ENCODE data around the gene NADK.
"Not testable (repeated sequence)": the region's sequence is repeated elsewhere in the genome, so short reads cannot be mapped to it uniquely, and the experiment has no call there.

Gene NADK

DNA sequence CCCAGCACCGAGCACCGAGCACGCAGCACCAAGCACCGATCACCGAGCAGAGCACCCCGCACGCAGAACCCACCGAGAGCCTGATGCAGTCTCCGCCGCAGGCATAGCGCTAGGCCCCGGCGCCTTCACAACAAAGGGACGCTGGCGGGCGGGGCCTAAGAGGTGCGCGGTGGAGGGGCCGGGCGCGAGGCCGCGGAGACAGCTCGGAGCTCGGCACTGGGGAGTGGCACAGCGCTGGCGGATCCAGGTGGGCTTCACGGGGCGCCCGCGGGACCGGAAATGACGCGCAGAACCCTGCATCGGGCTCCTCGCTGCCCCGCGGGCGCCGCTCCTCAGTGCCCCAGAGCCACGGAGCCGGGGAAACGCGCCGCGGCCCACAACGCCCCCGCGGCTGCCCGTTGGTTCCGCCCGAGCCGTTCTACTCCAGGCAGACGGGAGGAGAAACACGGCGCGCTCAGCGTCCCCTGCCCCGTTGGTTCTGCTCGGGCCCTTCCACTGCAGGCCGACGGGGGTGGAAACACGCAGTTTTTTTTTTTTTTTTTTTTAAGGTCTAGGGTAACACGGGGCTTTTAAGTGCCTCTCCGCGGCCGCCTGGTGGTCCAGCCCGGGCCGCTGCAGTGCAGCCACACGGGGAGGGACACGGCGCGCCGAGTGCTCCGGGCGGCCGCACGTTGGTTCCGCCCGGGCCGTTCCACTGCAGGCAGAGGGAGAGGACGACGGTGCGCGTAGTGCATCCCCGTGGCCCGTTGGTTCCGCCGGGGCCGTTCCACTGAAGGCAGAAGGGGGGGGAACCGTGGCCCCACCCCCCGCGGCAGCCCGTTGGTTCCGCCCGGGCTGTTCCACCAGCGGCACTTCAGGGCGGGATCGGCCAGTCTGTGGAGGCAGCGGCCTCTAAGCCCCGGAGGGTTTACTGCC, 32.4 kb downstream of the NADK start:
- DNase-seq = peak; percentile 87 to 89

DNA sequence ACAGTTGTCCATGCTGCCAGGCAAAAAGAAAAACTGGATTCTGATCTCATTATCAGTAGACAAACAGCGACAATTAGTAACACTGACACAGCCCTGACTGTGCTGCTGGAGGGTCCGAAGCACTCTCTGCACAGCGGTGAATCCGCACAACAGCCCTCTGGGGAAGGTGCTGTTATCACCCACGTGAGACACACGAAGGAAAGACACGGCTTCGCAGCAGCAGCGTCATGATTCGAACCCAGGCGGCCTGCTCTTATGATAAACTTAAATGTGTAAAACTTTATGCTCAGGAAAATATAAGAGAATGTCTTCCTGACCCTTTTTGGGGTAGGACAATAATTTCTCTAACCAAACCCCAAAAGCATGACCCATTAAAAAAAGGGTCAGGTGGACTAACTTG, 35.7 kb downstream of the NADK start:
- DNase-seq = not testable (repeated sequence)

DNA sequence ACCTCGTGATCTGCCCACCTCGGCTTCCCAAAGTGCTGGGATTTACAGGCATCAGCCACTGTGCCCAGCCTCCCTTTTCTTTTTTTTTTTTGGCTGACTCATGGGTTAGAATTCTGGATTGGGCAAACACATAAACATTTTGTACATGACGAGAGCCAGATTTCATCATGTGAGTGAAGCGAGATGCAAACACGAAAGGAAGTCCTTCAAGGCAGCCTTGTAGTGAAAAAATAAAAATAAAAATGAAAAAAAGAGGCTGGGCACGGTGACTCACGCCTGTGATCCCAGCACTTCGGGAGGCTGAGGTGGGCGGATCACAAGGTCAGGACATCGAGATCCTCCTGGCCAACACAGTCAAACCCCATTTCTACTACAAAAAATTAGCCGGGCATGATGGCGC, 37.3 kb downstream of the NADK start:
- not testable (repeated sequence) for DNase-seq

DNA sequence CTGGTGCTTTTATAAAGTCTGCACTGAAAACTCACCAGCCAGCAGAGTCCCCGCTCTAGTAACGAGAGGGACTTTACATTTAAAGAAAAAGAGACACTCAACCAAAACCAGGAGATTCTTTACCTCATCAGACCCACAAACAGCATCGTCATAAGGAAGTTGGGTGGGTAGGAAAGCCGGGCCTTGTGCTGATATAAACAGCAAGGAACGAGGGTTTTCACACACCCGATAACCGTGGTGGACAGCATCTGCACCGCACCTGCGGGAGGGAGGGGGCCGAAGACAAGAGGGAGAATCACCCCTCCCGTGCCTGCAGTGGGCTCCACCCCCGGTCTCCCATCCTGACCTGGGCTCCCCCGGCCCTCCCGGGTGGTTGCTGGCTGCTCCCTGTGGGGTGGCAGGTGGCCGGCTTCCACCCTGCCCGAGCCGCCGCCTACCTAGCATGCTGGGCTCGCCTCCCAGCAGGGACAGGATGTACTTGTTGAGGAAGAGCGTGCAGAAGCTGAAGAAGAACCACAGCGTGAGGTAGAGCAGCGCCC, 39.4 kb downstream of the NADK start:
- not testable (repeated sequence) for DNase-seq

DNA sequence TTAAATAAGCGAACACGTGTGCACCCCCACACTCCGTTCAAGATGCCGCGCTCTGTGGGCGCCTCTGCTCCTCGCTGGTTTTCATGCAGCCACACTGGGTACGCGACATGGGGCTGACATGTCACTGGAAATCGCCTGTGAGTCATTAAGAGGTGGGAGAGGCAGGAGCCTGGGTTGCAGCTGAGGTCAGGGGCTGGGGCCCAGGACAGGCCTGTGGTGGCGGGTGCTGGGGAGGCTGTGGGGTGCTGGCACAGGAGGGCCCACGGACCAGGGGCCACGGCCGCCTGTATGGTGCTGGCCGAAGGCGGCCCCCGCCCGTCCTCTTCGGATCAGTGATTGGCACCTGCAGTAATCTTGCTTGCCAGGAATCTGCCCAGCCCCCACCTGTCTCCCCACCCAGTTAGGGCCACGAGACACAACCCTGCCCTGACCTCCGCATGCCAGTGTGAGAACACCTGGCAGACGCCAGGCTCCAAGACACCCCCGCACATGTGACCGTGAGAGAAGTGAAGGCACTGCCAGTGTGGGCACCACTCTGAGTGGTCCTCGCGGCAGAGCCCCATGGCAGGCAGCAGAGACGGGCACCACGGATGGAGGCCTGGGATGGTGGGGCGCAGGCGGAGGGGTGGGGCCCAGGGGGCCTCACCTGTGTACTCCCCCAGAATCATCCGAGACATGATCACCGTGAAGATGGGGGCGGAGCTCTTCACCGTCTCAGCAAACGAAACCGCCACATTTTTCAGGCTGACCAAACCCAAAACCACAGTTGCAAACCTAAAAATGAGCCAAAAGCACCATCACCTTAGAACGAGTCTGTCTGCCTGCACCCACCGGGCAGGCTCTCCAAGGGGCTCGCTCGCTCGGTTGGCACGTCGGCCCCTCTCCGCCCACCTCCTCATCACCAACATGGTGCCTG, 40.3 kb downstream of the NADK start:
- DNase-seq = not testable (repeated sequence)

DNA sequence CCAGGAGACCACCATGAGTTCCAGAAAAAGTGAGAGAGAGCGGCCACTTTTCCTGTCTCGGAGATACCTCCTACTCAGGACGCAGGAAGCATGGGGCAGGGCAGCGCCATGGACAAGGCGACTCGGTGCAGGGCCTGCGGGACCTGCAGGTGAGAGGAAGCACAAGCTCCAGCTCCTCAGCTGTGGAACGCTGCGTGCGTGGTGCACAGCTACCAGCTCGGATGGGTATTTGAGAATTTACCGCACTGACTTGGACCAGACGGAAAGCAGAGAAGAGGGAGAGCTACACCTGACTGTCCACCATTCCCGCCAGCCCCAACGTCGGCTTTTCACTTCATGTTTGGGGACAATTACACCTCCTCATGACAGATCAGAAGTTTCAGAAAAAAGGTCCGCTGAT, 45.9 kb downstream of the NADK start:
- DNase-seq = no peak

DNA sequence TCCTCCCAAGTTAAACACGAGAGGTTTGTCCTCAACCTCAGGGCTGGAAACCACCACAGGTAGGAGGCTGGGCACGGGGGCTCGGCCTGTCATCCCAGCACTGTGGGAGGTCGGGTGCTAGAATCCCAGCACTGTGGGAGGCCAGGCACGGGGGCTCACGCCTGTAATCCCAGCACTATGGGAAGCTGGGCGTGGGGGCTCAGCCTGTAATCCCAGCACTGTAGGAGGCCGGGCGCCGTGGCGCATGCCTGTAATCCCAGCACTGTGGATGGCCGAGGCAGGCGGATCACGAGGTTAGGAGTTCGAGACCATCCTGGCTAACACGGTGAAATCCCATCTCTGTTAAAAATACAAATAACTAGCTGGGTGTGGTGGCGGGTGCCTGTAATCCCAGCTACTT, 47.4 kb downstream of the NADK start:
- no peak for DNase-seq

DNA sequence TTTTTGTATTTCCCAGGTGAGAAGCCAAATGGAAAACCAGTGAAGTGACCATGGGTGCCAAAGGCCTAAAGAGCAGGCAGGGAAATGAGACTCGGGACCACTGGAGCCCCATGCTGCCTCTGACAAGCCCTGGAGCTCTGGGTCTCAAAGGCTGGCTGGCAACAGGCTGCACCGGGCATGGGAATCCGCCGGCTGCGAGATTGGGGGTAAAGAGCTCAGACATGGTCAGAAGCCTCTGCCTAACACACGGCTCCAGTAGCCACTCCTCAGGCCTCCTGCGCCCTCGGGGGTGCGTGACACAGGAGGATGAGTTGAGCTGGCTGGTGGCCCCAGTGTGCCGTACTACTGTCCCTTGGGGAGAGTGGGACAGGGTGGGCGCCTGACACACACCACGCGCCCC, 48.0 kb downstream of the NADK start:
- not testable (repeated sequence) for DNase-seq

DNA sequence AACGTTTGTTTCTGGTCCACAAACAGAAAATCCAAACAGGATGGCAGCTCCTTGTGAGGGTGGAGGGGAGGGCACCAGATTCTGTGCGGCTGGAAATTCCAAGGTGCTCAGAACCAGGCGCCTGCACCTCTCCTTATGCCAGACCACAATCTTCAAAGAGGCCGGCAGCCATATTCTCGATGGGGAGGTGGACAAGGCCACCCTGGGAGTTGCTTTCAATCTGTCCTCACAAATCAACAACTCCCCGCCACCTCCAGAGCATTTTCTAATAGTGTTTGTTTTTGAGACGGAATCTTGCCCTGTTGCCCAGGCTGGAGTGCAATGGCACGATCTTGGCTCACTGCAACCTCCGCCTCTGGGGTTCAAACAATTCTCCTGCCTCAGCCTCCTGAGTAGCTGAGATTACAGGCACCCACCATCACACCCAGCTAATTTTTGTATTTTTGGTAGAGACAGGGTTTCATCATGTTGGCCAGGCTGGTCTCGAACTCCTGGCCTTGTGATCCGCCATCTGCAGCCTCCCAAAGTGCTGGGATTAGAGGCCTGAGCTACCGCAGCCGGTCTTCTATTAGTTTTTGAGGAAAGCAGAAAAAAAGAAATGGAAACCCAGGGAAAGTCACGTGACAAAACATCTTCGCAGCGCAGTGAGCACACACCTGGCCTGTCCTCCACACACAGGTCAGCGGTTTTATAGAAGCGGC, 49.0 kb downstream of the NADK start:
- not testable (repeated sequence) for DNase-seq

DNA sequence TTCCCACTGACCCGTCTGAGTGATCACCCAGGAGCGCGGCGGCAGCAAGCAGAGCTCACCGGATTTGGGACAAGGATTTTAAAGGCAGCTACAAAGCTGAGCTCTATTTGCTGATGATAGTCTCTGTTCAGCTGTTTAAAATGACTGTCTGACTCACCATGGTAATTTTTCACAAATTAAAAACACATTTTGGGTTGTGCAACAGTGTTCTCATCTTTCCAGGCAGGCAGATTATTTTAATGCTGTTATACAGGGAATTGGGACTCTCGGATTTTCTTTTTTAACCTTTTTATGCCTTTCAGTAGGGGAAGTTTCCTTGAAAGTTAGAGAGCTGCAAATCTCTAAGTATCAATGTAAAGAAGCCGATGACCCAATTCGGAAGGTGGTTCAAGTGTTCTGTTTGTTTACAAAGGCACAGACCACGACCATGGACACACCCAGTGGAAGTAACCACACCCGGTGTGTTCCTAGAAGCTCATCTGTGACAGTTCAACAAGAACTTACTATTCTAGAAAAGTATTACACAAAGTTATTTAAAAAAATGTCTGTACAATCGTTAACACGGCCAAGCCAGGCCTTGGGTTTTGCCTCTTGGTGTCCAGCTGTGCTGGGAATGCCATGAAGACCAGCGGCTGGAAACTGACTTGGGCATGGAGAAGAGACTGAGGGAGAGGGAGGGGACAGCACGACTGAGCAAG, 49.8 kb downstream of the NADK start:
- DNase-seq = peak in 1 of 2 experiments; percentile 24

DNA sequence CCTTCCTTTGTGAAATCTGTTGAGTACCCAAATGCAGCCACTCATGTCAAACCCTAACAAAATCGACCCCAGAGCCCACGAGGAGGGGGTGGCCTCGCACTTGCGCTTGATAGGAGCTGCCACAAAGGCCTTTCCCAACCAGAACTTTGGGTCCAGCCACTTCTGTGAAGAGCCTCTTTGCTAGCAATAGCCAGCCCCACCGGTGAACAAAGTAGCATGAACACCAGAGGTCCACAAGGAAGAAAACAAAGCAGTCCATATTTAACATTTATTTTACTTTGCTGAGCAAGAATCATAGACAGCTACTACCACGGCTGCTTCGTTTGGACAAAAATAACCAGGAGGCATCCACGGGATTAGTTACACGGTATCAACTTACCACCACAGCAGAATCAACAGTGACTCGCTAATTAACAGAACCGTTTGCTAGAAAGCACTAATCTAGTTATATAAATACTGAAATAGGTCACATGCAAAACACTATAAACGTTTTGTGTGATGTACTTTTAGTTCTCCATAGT, 51.1 kb downstream of the NADK start:
- not testable (repeated sequence) for DNase-seq

DNA sequence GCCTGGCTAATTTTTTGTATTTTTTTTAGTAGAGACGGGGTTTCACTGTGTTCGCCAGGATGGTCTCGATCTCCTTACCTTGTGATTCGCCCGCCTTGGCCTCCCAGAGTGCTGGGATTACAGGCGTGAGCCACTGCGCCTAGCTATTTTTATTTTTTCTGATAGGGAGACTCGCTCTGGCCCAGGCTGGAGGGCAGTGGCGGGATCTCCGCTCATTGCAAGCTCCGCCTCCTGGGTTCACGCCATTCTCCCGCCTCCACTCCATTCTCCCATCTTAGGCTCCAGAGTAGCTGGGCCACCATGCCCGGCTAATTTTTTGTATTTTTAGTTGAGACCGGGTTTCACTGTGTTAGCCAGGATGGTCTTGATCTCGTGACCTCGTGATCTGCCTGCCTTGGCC, 52.2 kb downstream of the NADK start:
- not testable (repeated sequence) for DNase-seq

DNA sequence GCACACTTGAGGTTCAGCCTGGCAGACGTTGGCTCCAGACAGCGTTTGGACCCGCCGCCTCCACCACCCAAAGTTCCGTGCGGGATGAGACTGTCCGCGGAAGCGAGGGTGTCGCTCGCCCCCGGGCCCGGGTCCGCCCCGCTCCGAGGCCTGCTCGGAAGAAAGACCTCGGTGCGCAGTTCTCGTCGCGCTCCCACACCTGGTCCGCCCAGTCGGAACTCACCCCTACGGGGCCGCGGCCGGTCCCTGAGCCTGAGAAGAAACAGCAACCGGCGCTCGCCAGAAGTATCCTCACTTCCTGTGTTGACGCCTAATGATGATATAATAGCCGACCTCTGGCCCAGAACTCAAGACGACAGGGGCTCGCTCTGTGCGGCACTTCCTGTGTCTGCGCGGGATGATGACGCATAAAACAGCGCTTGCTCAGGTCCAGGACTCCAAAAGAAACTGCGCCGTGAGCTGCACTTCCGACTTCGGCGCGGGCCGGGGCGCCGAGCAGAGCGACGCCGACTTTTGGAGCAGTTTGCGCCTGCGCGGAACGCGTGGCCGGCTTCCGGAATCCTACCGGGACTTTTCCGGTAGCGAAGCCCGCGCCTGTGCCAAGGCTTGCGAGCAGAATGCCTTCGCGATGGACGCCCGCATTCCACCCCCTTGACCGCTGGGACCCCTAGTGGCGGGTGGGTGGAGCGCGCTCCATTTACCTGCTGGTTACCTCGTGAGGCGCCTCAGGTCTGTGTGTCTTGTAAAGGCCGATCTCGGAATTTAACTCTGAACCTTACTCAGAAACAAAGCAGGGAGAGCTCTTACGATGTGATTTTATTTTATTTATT, 54.0 kb downstream of the NADK start, which contains the start of gene CDK11A:
TSS of gene CDK11A (minus strand) at position 323 of the 830 bp plus-strand sequence. CDS start 1,539 bp downstream, outside the sequence.
- DNase-seq = peak; percentile 96 to 100

DNA sequence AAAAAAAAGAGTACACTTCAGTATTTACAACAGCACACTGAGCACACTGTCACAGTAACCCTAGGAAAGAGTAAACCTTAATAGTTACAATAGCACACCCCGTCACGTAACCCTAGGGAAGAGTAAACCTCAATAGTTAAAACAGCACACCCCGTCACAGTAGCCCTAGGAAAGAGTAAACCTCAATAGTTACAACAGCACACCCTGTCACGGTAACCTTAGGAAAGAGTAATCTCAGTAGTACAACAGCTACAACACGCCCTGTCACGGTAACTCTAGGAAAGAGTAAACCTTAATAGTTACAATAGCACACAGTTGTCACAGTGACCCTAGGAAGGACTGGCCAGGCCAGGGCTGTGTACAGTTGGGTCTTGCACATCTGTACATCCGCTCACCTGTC, 57.1 kb downstream of the NADK start:
- no peak for DNase-seq

DNA sequence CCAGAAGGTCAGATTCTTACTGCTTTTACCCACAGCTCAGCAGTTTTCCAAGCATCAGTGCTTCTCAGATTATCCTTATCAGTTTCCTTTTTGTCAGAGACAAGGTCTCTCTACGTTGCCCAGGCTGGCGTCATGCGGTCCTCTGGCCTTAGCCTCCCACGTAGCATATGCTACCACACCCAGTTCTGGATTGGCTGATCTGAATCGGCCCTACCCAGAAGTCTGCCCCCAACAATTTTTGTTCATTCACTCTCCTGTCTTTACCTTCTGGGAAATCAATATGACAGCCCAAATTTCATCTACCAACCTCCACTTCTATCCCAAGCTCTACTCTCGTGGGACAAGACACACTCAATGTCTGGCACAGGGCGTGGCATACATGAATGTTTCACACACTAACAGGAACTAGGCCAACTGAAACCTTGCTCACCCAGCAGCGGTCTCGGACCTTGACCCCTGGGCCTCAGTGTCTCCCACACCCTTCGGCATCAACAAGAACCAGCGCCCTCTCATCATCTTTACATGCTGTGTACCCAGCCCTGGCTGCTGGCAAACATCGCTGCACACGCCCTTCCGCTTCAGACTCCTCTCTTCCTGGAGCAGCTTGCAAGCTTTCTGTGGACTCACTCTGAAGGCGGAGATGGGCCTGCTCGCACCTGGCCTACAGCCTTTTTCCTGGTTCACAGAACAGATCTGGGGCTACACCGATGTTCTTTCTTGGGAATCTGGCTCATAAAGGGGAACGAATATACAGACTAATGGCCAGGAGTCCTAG, 63.0 kb downstream of the NADK start:
- not testable (repeated sequence) for DNase-seq

DNA sequence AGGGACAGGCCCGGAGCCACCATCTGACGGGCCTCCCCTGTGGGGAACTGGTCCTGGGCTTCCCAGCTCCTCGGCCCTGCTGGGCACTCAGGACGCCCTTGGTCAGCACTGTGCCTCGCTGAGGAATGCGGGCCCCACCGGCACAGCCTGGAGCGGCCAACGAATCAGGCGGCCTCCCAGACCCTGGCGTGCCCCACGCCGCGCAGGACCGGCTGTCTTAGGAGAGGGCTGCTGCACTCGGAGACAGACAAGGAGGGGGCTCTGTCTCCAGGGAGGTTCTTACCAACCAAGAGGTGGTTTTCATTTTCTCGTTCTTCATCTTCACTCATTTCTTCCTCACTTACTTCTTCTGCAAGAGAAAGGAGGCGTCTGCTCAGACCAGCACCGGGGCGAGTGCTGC, 70.4 kb downstream of the NADK start:
- DNase-seq = not testable (repeated sequence)

DNA sequence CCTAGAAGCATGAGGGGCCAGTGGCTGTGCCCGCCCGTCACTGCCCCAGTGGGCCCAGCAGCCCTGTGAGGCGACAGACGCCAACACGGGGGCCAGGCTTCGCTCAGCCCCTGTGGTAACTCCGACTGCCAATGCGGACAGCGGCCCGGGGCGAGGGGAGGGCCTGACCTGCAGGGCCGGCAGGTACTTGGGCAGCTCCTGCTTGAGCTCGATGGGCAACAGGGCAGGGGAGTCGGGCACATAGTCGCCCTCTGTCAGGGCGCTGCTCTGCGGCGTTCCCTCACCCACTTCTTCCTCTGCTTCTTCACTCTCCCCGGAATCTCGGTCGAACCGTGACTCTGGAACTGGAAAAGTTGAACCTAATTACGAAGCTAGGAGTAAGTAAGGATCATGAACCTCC, 71.0 kb downstream of the NADK start:
- not testable (repeated sequence) for DNase-seq

DNA sequence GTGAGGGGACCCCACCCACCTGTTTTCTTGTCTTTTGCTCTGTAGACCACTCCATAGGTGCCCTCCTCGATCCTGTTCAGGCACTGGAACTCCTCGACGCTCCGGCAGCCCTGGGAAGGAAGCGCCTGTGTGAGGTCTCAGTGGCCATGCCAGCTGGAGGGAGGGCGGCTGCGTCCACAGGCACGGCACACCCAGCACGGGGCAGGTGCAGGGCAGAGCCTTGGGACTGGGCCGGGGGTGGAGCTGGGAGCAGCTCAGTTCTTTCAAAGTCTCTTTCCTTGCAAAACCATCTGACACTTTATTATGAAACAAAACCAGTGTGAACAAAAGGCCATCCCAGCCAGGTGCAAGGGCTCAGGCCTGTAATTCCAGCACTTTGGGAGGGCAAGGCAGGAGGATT, 72.6 kb downstream of the NADK start:
- not testable (repeated sequence) for DNase-seq

DNA sequence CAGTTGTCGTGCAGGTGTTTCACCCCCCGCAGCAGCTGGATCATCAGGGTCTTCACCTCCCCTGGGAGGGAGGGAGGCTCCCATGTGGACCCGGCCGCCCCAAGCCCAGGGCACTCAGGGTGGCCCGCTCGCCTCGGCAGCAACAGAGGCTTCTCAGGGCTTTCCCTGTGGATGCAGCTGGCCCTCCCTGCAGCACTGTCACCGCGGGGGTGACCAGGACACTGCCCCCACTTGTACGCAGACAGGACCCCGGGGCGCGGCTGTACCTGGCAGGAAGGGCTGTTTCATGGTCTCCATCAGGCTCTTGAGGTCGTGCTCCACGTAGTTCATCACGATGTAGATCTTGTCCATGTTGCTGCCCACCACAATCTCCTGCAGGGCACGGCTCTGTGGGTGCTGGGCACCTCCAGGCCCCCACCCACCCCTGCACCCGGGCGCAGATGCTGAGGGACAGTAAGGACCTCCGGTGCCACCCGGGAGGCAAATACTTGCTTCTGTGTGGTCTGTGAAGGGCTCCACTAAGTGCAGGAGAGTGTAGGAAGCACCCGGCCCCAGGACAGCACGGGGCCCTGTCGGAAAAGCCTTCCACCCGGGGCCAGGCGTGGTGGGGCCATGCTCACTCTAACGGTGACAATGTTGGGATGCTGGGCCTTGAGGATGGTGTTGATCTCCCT, 73.8 kb downstream of the NADK start:
- not testable (repeated sequence) for DNase-seq
